Type B pancreatic cell (in vitro differentiated cells): Measurements from ENCODE around the gene GNAI1. TPM values are rescaled to one million over a fixed set of nuclear protein-coding genes. Genes with fewer than 3 reads are reported as not detected.

Experiments
- DNase-seq: peaks from one replicate; pipeline ENCODE4 v3.0.0; 2021; ENCODE audit warnings: mixed read lengths; ENCODE audit not compliant: unreplicated experiment; ENCODE audit errors: extremely low spot score
- H3K27ac Mint-ChIP-seq: 2 replicates; pipeline ENCODE4 v1.8.0; 2021; ENCODE audit warnings: mild to moderate bottlenecking, mixed read lengths
- H3K27me3 Mint-ChIP-seq: 2 replicates; pipeline ENCODE4 v1.8.0; 2021; ENCODE audit warnings: mixed read lengths
- H3K36me3 Mint-ChIP-seq: 2 replicates; pipeline ENCODE4 v1.8.0; 2021; ENCODE audit warnings: mixed read lengths
- H3K4me1 Mint-ChIP-seq: one replicate; pipeline ENCODE4 v1.8.0; 2021; ENCODE audit warnings: mixed read lengths; ENCODE audit not compliant: unreplicated experiment
- H3K4me3 Mint-ChIP-seq: 2 replicates; pipeline ENCODE4 v1.8.0; 2021; ENCODE audit warnings: mild to moderate bottlenecking, mixed read lengths
- H3K9me3 Mint-ChIP-seq: 2 replicates; pipeline ENCODE4 v1.8.0; 2021; ENCODE audit warnings: mixed read lengths
- total RNA-seq: library from RNA; stranded (reverse); gene quantifications from 2 replicates; pipeline ENCODE4 v1.2.1, GENCODE V29; 2021; ENCODE audit warnings: low replicate concordance
- TF ChIP-seq, protein P1 (sequence below): fragments of 200-600 bp; sonication (generic); conservative IDR thresholded peaks from 2 replicates; pipeline ENCODE4 v1.5.0; 2021; ENCODE audit warnings: antibody characterized with exemption, mild to moderate bottlenecking

GNAI1 gene
- total RNA-seq, 1 donor from 2014 or later, result 39.2 TPM

DNA sequence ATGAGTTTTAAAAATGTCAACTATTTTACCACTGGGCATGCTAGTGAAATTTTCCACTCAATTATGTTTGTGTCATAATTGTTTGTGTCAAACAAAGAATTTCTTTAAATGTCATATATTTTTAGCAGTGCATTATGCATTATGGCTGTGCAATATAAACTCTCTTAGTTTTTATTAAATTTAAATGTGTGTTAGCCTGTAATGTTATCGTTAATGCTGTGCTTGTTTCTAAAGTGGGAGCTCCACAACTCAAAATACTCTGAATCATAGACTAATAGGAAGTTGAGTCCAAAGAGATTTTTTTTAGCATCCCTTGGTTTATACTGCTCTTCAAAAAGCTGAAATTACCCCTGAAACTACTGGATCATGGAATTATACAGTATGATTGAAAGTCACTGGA lies 26.8 kb downstream of the GNAI1 start:
- Mint-ChIP-seq H3K27ac (no peak overlapping the region), H3K4me3 (no peak overlapping the region), H3K4me1 (peaks cover 17% of the 10 kb centered on the region), H3K27me3 (peaks cover 18% of the 10 kb centered on the region), H3K36me3 (peaks cover 18% of the 10 kb centered on the region), H3K9me3 (peaks cover 15% of the 10 kb centered on the region)
- TF ChIP-seq, protein P1, sequence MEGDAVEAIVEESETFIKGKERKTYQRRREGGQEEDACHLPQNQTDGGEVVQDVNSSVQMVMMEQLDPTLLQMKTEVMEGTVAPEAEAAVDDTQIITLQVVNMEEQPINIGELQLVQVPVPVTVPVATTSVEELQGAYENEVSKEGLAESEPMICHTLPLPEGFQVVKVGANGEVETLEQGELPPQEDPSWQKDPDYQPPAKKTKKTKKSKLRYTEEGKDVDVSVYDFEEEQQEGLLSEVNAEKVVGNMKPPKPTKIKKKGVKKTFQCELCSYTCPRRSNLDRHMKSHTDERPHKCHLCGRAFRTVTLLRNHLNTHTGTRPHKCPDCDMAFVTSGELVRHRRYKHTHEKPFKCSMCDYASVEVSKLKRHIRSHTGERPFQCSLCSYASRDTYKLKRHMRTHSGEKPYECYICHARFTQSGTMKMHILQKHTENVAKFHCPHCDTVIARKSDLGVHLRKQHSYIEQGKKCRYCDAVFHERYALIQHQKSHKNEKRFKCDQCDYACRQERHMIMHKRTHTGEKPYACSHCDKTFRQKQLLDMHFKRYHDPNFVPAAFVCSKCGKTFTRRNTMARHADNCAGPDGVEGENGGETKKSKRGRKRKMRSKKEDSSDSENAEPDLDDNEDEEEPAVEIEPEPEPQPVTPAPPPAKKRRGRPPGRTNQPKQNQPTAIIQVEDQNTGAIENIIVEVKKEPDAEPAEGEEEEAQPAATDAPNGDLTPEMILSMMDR, result no peak
- no peak for DNase-seq

DNA sequence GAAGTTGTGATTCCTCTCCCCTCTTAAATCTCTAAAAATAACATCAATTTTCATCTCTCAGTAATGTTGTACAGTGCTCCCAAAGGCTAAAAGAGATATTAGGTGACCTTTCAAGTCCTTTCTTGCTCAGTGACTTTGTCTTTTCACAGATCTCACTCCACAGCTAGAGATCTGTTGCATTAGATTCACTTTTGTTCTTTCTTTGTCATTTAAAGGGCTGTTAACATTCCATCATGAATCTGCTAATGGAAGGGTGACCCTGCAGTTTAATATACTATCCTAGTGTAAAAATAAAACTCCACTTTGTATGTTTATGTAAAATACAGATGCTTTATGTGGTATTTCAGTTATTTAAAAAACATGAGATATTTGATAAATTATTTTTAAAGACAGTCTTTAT lies 30.5 kb downstream of the GNAI1 start:
- Mint-ChIP-seq H3K4me1 (peaks cover 4% of the 10 kb centered on the region), H3K9me3 (peaks cover 5% of the 10 kb centered on the region), H3K36me3 (peaks cover 18% of the 10 kb centered on the region), H3K27ac (no peak overlapping the region), H3K4me3 (no peak overlapping the region), H3K27me3 (peaks cover 18% of the 10 kb centered on the region)
- DNase-seq, result no peak
- TF ChIP-seq, protein P1, result no peak

DNA sequence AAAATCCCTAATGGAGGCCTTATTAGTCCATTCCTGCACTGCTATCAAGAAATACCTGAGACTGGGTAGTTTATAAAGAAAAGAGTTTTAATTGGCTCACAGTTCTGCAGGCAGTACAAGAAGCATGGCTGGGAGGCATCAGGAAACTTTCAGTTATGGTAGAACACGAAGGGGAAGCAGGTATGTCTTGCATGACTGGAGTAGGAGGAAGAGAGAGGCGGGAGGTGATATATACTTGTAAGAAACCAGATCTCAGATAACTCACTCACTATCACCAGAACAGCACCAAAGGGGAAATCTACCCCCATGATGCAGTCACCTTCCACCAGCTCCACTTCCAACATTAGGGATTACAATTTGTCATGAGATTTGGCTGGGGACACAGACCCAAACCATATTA lies 35.8 kb downstream of the GNAI1 start:
- Mint-ChIP-seq H3K27me3 (peaks cover 8% of the 10 kb centered on the region), H3K27ac (no peak overlapping the region), H3K4me3 (no peak overlapping the region), H3K36me3 (peaks cover 16% of the 10 kb centered on the region), H3K4me1 (no peaks in the 10 kb centered on the region), H3K9me3 (peaks cover 6% of the 10 kb centered on the region)
- DNase-seq, result no peak
- TF ChIP-seq, protein P1, result no peak

DNA sequence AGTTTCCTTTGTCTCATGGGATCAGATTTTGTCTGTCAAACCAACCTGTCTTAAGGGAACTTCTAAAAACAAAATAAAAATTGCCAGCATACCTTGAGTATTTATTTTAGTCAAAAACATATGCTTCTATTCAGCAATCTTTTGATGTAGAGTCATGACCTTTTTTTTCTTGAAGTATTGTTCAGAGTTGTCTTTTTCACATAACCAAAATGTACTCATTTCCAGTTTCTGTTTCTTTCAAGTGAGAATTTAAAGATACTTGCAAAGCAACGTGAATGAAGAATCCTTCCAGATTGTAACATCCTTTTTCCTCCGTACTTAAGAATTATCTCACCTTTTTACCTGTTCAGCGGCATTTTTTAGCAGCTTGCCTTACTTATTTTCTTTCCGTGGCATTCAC lies 37.8 kb downstream of the GNAI1 start:
- DNase-seq, result no peak
- peaks cover 6% of the 10 kb centered on the region for H3K9me3 Mint-ChIP-seq
- H3K36me3 Mint-ChIP-seq, result peaks cover 20% of the 10 kb centered on the region
- peaks cover 4% of the 10 kb centered on the region for H3K27me3 Mint-ChIP-seq
- H3K27ac Mint-ChIP-seq, result no peak overlapping the region
- TF ChIP-seq, protein P1, result no peak
- no peak overlapping the region for H3K4me3 Mint-ChIP-seq
- peaks cover 2% of the 10 kb centered on the region for H3K4me1 Mint-ChIP-seq

DNA sequence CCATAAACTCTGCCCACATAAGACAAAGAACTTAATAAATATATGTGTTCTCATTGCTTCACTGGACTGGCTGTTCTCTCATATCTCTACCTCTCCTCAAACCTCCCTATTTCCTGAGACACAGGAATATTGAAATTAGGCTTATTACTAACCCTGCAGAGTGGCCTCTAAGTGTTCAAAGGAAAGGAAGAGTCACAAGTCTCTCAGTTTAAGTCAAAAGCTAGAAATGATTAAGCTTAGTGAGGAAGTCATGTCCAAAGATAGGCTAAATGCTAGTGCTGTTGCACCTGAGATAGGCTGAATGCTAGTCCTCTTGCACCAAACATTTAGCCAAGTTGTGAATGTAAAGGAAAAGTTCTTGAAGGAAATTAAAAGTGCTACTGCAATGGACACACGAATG lies 41.1 kb downstream of the GNAI1 start:
- Mint-ChIP-seq H3K9me3 (no peaks in the 10 kb centered on the region), H3K27ac (no peak overlapping the region)

More for the DNA sequence above, 41.1 kb downstream of the GNAI1 start:
- DNase-seq, result no peak
- H3K4me3 Mint-ChIP-seq, result no peak overlapping the region
- H3K4me1 Mint-ChIP-seq, result peaks cover 6% of the 10 kb centered on the region
- H3K36me3 Mint-ChIP-seq, result peaks cover 4% of the 10 kb centered on the region
- TF ChIP-seq, protein P1, result no peak
- H3K27me3 Mint-ChIP-seq, result no peaks in the 10 kb centered on the region
